Activated naive CD4-positive, alpha-beta T cell treated with anti-CD3 and anti-CD28 coated beads, Interleukin-2, amount 50 U/mL, for 72 hours (primary cell): ENCODE data around the gene DBF4. TPM values are rescaled to one million over a fixed set of nuclear protein-coding genes. Genes with fewer than 3 reads are reported as not detected.
"Not testable (repeated sequence)": the region's sequence is repeated elsewhere in the genome, so short reads cannot be mapped to it uniquely, and the experiment has no call there.

Experiments used
- ATAC-seq, 2 donors: fragments of 150-1000 bp; cut with Tn5 transposase; 2 replicates each; pipeline ENCODE4 v1.10.0; 2021; ENCODE audit warnings: mild to moderate bottlenecking in 2 of 2, moderate library complexity in 2 of 2
- DNase-seq, 2 donors: peaks; one replicate each; pipeline ENCODE4 v3.0.0; 2021 to 2022; ENCODE audit warnings: low spot score in 2 of 2
- H3K27ac Mint-ChIP-seq, 2 donors: one replicate each; pipeline ENCODE4 v1.8.0; 2022; ENCODE audit warnings: mild to moderate bottlenecking in 2 of 2, mixed read lengths in 2 of 2
- H3K36me3 Mint-ChIP-seq, 2 donors: one replicate each; pipeline ENCODE4 v1.8.0; 2022; ENCODE audit warnings: mixed read lengths in 2 of 2
- H3K9me3 Mint-ChIP-seq, 2 donors: one replicate each; pipeline ENCODE4 v1.8.0; 2022; ENCODE audit warnings: mixed read lengths in 2 of 2
- total RNA-seq, 2 donors: library from RNA; stranded (reverse); gene quantifications; one replicate each; pipeline ENCODE4 v1.2.3, GENCODE V29; 2022

The DBF4 gene
- total RNA-seq, 2 donors from 2014 or later, result 67.5 to 71.4 TPM

- DNase-seq (no peak), ATAC-seq (peak; percentile 1 to 13)
- Mint-ChIP-seq H3K9me3 (peaks cover 3 to 13% of the 10 kb centered on the region in 2 donors), H3K27ac (peak overlapping the region; percentile 61 to 99), H3K36me3 (peaks cover 33 to 63% of the 10 kb centered on the region in 2 donors)
Measured at GRCh38 chr7:87875151-87876039, 898 bp upstream of the DBF4 start.

GRCh38 chr7:87876869-87877234 lies 559 bp downstream of the DBF4 start:
- DNase-seq (peak; percentile 48 to 62), ATAC-seq (peak; percentile 9 to 28)
- Mint-ChIP-seq H3K36me3 (peaks cover 28 to 63% of the 10 kb centered on the region in 2 donors), H3K9me3 (peaks cover 3 to 11% of the 10 kb centered on the region in 2 donors), H3K27ac (peak overlapping the region; percentile 96 to 99)

- Mint-ChIP-seq H3K27ac (peak overlapping the region; percentile 55 to 99), H3K9me3 (peaks cover 3 to 5% of the 10 kb centered on the region in 2 donors), H3K36me3 (peaks cover 26 to 63% of the 10 kb centered on the region in 2 donors)
- ATAC-seq (no peak), DNase-seq (no peak)
Measured at GRCh38 chr7:87877366-87878040, 1.2 kb downstream of the DBF4 start.

GRCh38 chr7:87878208-87878735 lies 2.0 kb downstream of the DBF4 start:
- ATAC-seq (no peak), DNase-seq (no peak)
- Mint-ChIP-seq H3K36me3 (peaks cover 21 to 57% of the 10 kb centered on the region in 2 donors), H3K9me3 (no peaks in the 10 kb centered on the region), H3K27ac (peak overlapping the region in 1 of 2 donors; percentile 50)

- ATAC-seq (no peak), DNase-seq (no peak)
- Mint-ChIP-seq H3K27ac (no peak overlapping the region), H3K36me3 (peaks cover 17 to 36% of the 10 kb centered on the region in 2 donors), H3K9me3 (no peaks in the 10 kb centered on the region)
Measured at GRCh38 chr7:87882151-87882937, 6.1 kb downstream of the DBF4 start.

- H3K36me3 Mint-ChIP-seq, result peaks cover 24 to 26% of the 10 kb centered on the region in 2 donors
- no peak overlapping the region for H3K27ac Mint-ChIP-seq
- ATAC-seq, result no peak
- H3K9me3 Mint-ChIP-seq, result no peaks in the 10 kb centered on the region
- DNase-seq, result no peak
Measured at GRCh38 chr7:87885018-87885417, 8.7 kb downstream of the DBF4 start.

GRCh38 chr7:87886875-87887274 lies 10.6 kb downstream of the DBF4 start:
- Mint-ChIP-seq H3K9me3 (no peaks in the 10 kb centered on the region), H3K27ac (no peak overlapping the region), H3K36me3 (peaks cover 8 to 21% of the 10 kb centered on the region in 2 donors)
- ATAC-seq (no peak), DNase-seq (no peak)

GRCh38 chr7:87895363-87895762 lies 19.1 kb downstream of the DBF4 start:
- Mint-ChIP-seq H3K9me3 (no peaks in the 10 kb centered on the region), H3K27ac (no peak overlapping the region), H3K36me3 (peaks cover 9 to 20% of the 10 kb centered on the region in 2 donors)
- DNase-seq (no peak), ATAC-seq (no peak)

GRCh38 chr7:87899255-87899654 lies 23.0 kb downstream of the DBF4 start:
- Mint-ChIP-seq H3K36me3 (peaks cover 5 to 10% of the 10 kb centered on the region in 2 donors), H3K9me3 (no peaks in the 10 kb centered on the region)
- ATAC-seq, result no peak

GRCh38 chr7:87907136-87907906 lies 31.0 kb downstream of the DBF4 start:
- H3K9me3 Mint-ChIP-seq, DNase-seq, ATAC-seq, H3K27ac Mint-ChIP-seq: not testable (repeated sequence)
- peaks cover 0 to 14% of the 10 kb centered on the region in 2 donors for H3K36me3 Mint-ChIP-seq

More at GRCh38 chr7:87899255-87899654, 23.0 kb downstream of the DBF4 start:
- H3K27ac Mint-ChIP-seq, result no peak overlapping the region
- no peak for DNase-seq

GRCh38 chr7:87908814-87909213 lies 32.5 kb downstream of the DBF4 start:
- not testable (repeated sequence) for DNase-seq, H3K27ac Mint-ChIP-seq, ATAC-seq, H3K9me3 Mint-ChIP-seq
- H3K36me3 Mint-ChIP-seq, result peaks cover 0 to 14% of the 10 kb centered on the region in 2 donors

- ATAC-seq (no peak), DNase-seq (no peak)
- no peaks in the 10 kb centered on the region for H3K9me3 Mint-ChIP-seq
- no peak overlapping the region for H3K27ac Mint-ChIP-seq
- H3K36me3 Mint-ChIP-seq, result peaks cover 0 to 7% of the 10 kb centered on the region in 2 donors
Measured at GRCh38 chr7:87912121-87912520, 35.8 kb downstream of the DBF4 start.

- no peak overlapping the region for H3K27ac Mint-ChIP-seq
- H3K9me3 Mint-ChIP-seq, result no peaks in the 10 kb centered on the region
- DNase-seq (no peak), ATAC-seq (no peak)
- no peaks in the 10 kb centered on the region for H3K36me3 Mint-ChIP-seq
Measured at GRCh38 chr7:87918740-87919139, 42.4 kb downstream of the DBF4 start.

GRCh38 chr7:87919875-87920274 lies 43.6 kb downstream of the DBF4 start:
- ATAC-seq (no peak), DNase-seq (no peak)
- H3K36me3 Mint-ChIP-seq, result no peaks in the 10 kb centered on the region
- H3K9me3 Mint-ChIP-seq, result no peaks in the 10 kb centered on the region
- peak overlapping the region in 1 of 2 donors; percentile 70 for H3K27ac Mint-ChIP-seq

- DNase-seq, result no peak
- Mint-ChIP-seq H3K36me3 (no peaks in the 10 kb centered on the region), H3K27ac (no peak overlapping the region), H3K9me3 (no peaks in the 10 kb centered on the region)
- ATAC-seq, result no peak
Measured at GRCh38 chr7:87920578-87920977, 44.3 kb downstream of the DBF4 start.
